ENCODE data around the gene EPHX1. TPM values are rescaled to one million over a fixed set of nuclear protein-coding genes. Genes with fewer than 3 reads are reported as not detected.

EPHX1 gene
- total and polyA plus RNA-seq, 7 donors: 19.4 to 209 (median 95.8) TPM

GRCh38 chr1:225888898-225889601 is 79.1 kb downstream of the EPHX1 start, which contains the start of gene LEFTY1:
LEFTY1 (minus strand) TSS chr1:225889146; CDS start chr1:225889066, 80 bp downstream.
- Histone ChIP-seq H3K9me3 (no peaks in the 10 kb centered on the region), H3K27me3 (ENCODE audit: insufficient read depth in 3 of 3, low read length in 2 of 3) (peaks cover 0 to 10% (median 1%) of the 10 kb centered on the region in 3 donors), H3K4me1 (no peaks in the 10 kb centered on the region), H3K27ac (no peak within 1 kb of the TSS), H3K4me3 (no peak within 1 kb of the TSS), H3K36me3 (ENCODE audit: insufficient read depth in 1 of 2, low read depth in 1 of 2) (no peaks in the 10 kb centered on the region)
- ATAC-seq (no peak), DNase-seq (peak in 1 of 2 donors; percentile 23)
- TF ChIP-seq, protein P1, sequence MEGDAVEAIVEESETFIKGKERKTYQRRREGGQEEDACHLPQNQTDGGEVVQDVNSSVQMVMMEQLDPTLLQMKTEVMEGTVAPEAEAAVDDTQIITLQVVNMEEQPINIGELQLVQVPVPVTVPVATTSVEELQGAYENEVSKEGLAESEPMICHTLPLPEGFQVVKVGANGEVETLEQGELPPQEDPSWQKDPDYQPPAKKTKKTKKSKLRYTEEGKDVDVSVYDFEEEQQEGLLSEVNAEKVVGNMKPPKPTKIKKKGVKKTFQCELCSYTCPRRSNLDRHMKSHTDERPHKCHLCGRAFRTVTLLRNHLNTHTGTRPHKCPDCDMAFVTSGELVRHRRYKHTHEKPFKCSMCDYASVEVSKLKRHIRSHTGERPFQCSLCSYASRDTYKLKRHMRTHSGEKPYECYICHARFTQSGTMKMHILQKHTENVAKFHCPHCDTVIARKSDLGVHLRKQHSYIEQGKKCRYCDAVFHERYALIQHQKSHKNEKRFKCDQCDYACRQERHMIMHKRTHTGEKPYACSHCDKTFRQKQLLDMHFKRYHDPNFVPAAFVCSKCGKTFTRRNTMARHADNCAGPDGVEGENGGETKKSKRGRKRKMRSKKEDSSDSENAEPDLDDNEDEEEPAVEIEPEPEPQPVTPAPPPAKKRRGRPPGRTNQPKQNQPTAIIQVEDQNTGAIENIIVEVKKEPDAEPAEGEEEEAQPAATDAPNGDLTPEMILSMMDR (IDR thresholded peaks at IDR 0.05): no peak
- WGBS, 3 donors: 68 to 76% (median 69%) methylated on average over 11 of the region's 11 CpGs
- intact Hi-C loops (cut with DNase I): no loop called here

GRCh38 chr1:225889743-225890142 is 79.8 kb downstream of the EPHX1 start:
- ATAC-seq (no peak), DNase-seq (no peak)
- no peak overlapping the region for H3K27ac ChIP-seq
- no peaks in the 10 kb centered on the region for H3K9me3 ChIP-seq
- H3K27me3 ChIP-seq (ENCODE audit: insufficient read depth in 3 of 3, low read length in 2 of 3): peaks cover 0 to 10% (median 1%) of the 10 kb centered on the region in 3 donors
- 85 to 94% (median 93%) methylated on average over 5 of the region's 5 CpGs for WGBS, 3 donors
- TF ChIP-seq, protein P1 (IDR thresholded peaks at IDR 0.05): no peak
- intact Hi-C loops (cut with DNase I): no loop called here
- no peak overlapping the region for H3K4me3 ChIP-seq
- no peaks in the 10 kb centered on the region for H3K4me1 ChIP-seq
- H3K36me3 ChIP-seq (ENCODE audit: insufficient read depth in 1 of 2, low read depth in 1 of 2): no peaks in the 10 kb centered on the region

DNA sequence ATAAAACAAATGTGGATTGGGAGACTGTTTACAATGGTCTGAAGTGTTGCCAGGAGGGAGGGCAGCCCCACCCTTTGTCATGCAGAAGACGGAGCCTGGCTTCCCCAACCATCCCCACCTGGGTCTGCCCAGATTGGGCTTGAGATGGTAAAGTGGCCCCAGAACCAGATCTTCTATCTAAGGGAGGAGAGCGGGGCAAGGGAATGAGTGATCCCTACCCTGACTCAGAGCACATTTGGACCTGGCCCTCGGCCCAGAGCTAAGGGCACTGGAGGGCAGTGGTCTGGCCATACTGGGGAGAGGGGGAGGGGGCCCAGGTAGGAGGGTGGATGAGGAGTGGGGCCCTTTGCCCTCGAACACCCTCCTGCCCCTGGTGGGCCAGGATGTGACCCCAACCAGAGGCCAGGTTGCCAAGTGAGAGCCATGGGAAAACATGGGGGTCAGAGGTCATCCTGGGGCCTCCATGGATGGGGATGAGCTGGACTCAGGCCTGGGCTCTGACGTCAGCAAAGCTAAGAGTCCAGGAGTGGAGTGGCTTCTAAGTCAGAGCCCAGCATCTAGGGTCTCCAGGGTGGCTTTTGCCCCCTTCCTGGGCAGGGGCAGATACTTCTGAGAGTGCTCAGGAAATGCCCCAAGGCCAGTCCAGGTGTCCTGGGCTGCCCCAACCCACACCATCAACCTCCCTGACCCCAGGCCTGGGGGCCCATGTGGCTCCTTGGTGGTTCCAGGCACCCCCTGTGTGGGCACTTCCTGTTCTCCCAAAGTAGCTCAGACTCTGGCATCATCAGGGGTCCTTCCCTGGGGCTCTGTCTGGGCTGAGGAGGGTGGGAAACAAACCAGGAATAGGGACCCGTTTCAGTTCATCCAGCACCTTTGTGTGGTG is 80.7 kb downstream of the EPHX1 start:
- TF ChIP-seq, protein P1 (IDR thresholded peaks at IDR 0.05): no peak
- DNase-seq (peak in 1 of 2 donors; percentile 51), ATAC-seq (no peak)
- H3K36me3 ChIP-seq (ENCODE audit: insufficient read depth in 1 of 2, low read depth in 1 of 2): no peaks in the 10 kb centered on the region
- no peaks in the 10 kb centered on the region for H3K9me3 ChIP-seq
- H3K27ac ChIP-seq: no peak overlapping the region
- H3K4me3 ChIP-seq: no peak overlapping the region
- intact Hi-C loops (cut with DNase I): no loop called here
- no peaks in the 10 kb centered on the region for H3K4me1 ChIP-seq
- peaks cover 0 to 10% (median 1%) of the 10 kb centered on the region in 3 donors for H3K27me3 ChIP-seq (ENCODE audit: insufficient read depth in 3 of 3, low read length in 2 of 3)
- 58 to 65% (median 61%) methylated on average over 6 of the region's 6 CpGs for WGBS, 3 donors

GRCh38 chr1:225891229-225891972 is 81.5 kb downstream of the EPHX1 start:
- TF ChIP-seq, protein P1 (IDR thresholded peaks at IDR 0.05): no peak
- H3K4me1 ChIP-seq: no peaks in the 10 kb centered on the region
- no peak for ATAC-seq
- DNase-seq: no peak
- H3K4me3 ChIP-seq: no peak overlapping the region
- peaks cover 0 to 10% (median 1%) of the 10 kb centered on the region in 3 donors for H3K27me3 ChIP-seq (ENCODE audit: insufficient read depth in 3 of 3, low read length in 2 of 3)
- 90 to 92% (median 92%) methylated on average over 14 of the region's 14 CpGs for WGBS, 3 donors
- H3K9me3 ChIP-seq: no peaks in the 10 kb centered on the region
- intact Hi-C loops (cut with DNase I): no loop called here
- H3K36me3 ChIP-seq (ENCODE audit: insufficient read depth in 1 of 2, low read depth in 1 of 2): no peaks in the 10 kb centered on the region
- H3K27ac ChIP-seq: no peak overlapping the region
